ENCODE data around the gene PSMG4. TPM values are rescaled to one million over a fixed set of nuclear protein-coding genes. Genes with fewer than 3 reads are reported as not detected.
A peak's percentile ranks its signal among the peaks of the same experiment; 100 is the strongest.

Gene PSMG4
- 9.7 TPM for total RNA-seq (ENCODE audit: unreplicated experiment)
- long read RNA-seq, transcript PSMG4-206 (3 exons, 838 nt): major isoform, 6 of 9 reads
- long read RNA-seq, partial matches to known transcripts: 0 of 9 reads
- long read RNA-seq, other reads (novel, unspliced or antisense): 0 of 9 reads

DNA sequence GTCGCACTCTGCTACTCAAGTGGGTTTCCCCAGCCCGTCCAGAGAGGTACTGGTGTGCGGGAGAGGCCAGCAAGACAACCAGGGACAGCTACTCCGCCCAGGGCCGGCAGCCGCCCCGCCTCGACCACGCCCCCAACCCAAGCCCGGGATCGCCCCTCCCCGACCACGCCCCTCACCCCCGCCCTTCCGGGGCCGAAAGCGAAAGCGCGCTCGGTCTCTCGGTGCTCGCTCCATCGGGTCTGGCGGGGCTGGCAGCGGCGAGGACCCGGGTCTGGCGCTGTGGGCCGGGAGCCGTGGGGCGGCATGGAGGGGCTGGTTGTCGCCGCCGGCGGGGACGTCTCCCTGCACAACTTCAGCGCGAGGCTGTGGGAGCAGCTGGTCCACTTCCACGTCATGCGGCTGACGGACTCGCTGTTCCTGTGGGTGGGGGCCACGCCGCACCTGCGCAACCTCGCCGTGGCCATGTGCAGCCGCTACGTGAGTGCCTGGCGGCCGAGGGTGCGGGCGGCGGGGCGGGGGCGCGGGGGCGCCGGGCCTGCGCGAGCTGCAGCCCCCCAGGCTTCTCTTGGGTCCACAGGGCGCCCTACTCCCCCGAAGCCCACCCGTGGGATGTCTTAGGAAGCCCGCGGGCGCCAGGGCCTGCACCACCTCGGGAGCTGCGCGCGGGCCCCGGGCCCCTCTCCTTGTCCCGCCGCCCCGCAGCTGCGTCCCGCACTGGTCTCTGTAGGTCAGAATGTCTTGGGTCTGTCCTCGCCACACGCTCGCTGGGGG lies at the start of gene PSMG4:
Gene PSMG4 (plus strand): TSS at position 228 of the 771 bp plus-strand sequence. CDS start 76 bp downstream, at position 304.
- Mint-ChIP-seq H3K27ac (ENCODE audit: unreplicated experiment) (peak within 1 kb of the TSS; percentile 91), H3K4me3 (ENCODE audit: unreplicated experiment) (peak within 1 kb of the TSS; percentile 99), H3K4me1 (ENCODE audit: unreplicated experiment) (peaks cover 20% of the 10 kb centered on the region), H3K9me3 (ENCODE audit: unreplicated experiment) (no peaks in the 10 kb centered on the region), H3K36me3 (ENCODE audit: low read depth, unreplicated experiment) (peaks cover 9% of the 10 kb centered on the region), H3K27me3 (ENCODE audit: unreplicated experiment) (peaks cover 15% of the 10 kb centered on the region)
- TF ChIP-seq, protein P1, sequence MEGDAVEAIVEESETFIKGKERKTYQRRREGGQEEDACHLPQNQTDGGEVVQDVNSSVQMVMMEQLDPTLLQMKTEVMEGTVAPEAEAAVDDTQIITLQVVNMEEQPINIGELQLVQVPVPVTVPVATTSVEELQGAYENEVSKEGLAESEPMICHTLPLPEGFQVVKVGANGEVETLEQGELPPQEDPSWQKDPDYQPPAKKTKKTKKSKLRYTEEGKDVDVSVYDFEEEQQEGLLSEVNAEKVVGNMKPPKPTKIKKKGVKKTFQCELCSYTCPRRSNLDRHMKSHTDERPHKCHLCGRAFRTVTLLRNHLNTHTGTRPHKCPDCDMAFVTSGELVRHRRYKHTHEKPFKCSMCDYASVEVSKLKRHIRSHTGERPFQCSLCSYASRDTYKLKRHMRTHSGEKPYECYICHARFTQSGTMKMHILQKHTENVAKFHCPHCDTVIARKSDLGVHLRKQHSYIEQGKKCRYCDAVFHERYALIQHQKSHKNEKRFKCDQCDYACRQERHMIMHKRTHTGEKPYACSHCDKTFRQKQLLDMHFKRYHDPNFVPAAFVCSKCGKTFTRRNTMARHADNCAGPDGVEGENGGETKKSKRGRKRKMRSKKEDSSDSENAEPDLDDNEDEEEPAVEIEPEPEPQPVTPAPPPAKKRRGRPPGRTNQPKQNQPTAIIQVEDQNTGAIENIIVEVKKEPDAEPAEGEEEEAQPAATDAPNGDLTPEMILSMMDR (IDR thresholded peaks at IDR 0.05; ENCODE audit: unreplicated experiment): no peak
- peak; percentile 98 for DNase-seq (ENCODE audit: low spot score)

- no peak overlapping the region for H3K27ac Mint-ChIP-seq (ENCODE audit: unreplicated experiment)
- DNase-seq (ENCODE audit: low spot score): no peak
- H3K4me3 Mint-ChIP-seq (ENCODE audit: unreplicated experiment): no peak overlapping the region
Measured at GRCh38 chr6:3209114-3210023, 49.4 kb upstream of the PSMG4 start.

GRCh38 chr6:3210024-3210610 lies 48.6 kb upstream of the PSMG4 start:
- Mint-ChIP-seq H3K36me3 (ENCODE audit: low read depth, unreplicated experiment) (no peaks in the 10 kb centered on the region), H3K4me3 (ENCODE audit: unreplicated experiment) (no peak overlapping the region), H3K4me1 (ENCODE audit: unreplicated experiment) (peaks cover 12% of the 10 kb centered on the region), H3K27me3 (ENCODE audit: unreplicated experiment) (peaks cover 6% of the 10 kb centered on the region), H3K27ac (ENCODE audit: unreplicated experiment) (no peak overlapping the region), H3K9me3 (ENCODE audit: unreplicated experiment) (no peaks in the 10 kb centered on the region)
- no peak for DNase-seq (ENCODE audit: low spot score)
- TF ChIP-seq, protein P1 (IDR thresholded peaks at IDR 0.05; ENCODE audit: unreplicated experiment): no peak

More at GRCh38 chr6:3209114-3210023, 49.4 kb upstream of the PSMG4 start:
- TF ChIP-seq, protein P1 (IDR thresholded peaks at IDR 0.05; ENCODE audit: unreplicated experiment): no peak
- peaks cover 10% of the 10 kb centered on the region for H3K4me1 Mint-ChIP-seq (ENCODE audit: unreplicated experiment)
- no peaks in the 10 kb centered on the region for H3K36me3 Mint-ChIP-seq (ENCODE audit: low read depth, unreplicated experiment)
- no peaks in the 10 kb centered on the region for H3K9me3 Mint-ChIP-seq (ENCODE audit: unreplicated experiment)
- peaks cover 6% of the 10 kb centered on the region for H3K27me3 Mint-ChIP-seq (ENCODE audit: unreplicated experiment)

DNA sequence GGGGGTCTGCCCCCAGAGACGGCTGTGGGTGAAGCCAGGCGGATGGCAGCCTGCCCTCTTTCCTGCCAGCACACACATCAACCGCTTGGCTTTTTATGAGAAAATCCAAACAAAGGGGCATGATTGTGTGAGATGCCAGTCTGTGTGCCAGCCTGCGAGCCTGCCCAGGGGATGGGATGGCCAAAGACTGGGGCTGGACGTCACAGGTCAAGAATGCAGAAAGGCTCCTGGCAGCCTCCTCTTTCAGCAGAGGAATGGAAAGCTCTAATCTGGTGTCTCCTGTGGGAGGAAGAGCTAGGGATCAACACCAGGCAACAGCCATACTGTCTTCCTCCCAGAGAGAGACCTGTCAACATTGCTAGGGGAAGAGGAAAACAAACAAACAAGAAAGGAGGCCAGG lies 47.1 kb upstream of the PSMG4 start:
- H3K27ac Mint-ChIP-seq (ENCODE audit: unreplicated experiment): no peak overlapping the region
- H3K36me3 Mint-ChIP-seq (ENCODE audit: low read depth, unreplicated experiment): no peaks in the 10 kb centered on the region
- TF ChIP-seq, protein P1 (IDR thresholded peaks at IDR 0.05; ENCODE audit: unreplicated experiment): no peak
- H3K4me1 Mint-ChIP-seq (ENCODE audit: unreplicated experiment): peaks cover 14% of the 10 kb centered on the region
- no peak overlapping the region for H3K4me3 Mint-ChIP-seq (ENCODE audit: unreplicated experiment)
- DNase-seq (ENCODE audit: low spot score): no peak
- H3K27me3 Mint-ChIP-seq (ENCODE audit: unreplicated experiment): peaks cover 3% of the 10 kb centered on the region
- no peaks in the 10 kb centered on the region for H3K9me3 Mint-ChIP-seq (ENCODE audit: unreplicated experiment)

All from endothelial cell (in vitro differentiated cells).